K562 (cell line): ENCODE measurements around the gene MKNK1. TPM values are rescaled to one million over a fixed set of nuclear protein-coding genes. Genes with fewer than 3 reads are reported as not detected.

ENCODE experiments used
- BHLHE40 ChIP-seq: IDR thresholded peaks from 2 replicates; pipeline ENCODE4 v1.6.1; 2011; ENCODE audit warnings: low read length, improper control_type of control experiment
- HDAC2 ChIP-seq: fragments of 450-650 bp; IDR thresholded peaks from 2 replicates; pipeline ENCODE4 v1.6.1; 2016; ENCODE audit warnings: mild to moderate bottlenecking
- HSF4 ChIP-seq: fragments of 250-450 bp; sonication (Bioruptor Pico); IDR thresholded peaks from 2 replicates; pipeline ENCODE4 v2.1.2; 2022; ENCODE audit warnings: mild to moderate bottlenecking, moderate library complexity, borderline replicate concordance
- ILK ChIP-seq: fragments of 450-650 bp; IDR thresholded peaks from 2 replicates; pipeline ENCODE4 v1.6.1; 2016; ENCODE audit warnings: missing genetic modification characterization, low read depth, mild to moderate bottlenecking, missing compliant biosample characterization, moderate library complexity, borderline replicate concordance
- MAZ ChIP-seq, 2 experiments: fragments of 450-650 bp in 1 of 2; sonication (generic) in 1 of 2; formaldehyde crosslinking; IDR thresholded peaks in 1 of 2; conservative IDR thresholded peaks in 1 of 2; 2 replicates each; pipeline versions ENCODE4 v1.4.0 to v1.5.0; 2020; ENCODE audit warnings: mild to moderate bottlenecking in 1 of 2, missing genetic modification reagents in 1 of 2
- MGA ChIP-seq: fragments of 450-650 bp; IDR thresholded peaks from 2 replicates; pipeline ENCODE4 v1.6.1; 2016; ENCODE audit warnings: mild to moderate bottlenecking, moderate library complexity
- NCOA4 ChIP-seq: fragments of 450-650 bp; IDR thresholded peaks from 2 replicates; pipeline ENCODE4 v1.6.1; 2018; ENCODE audit warnings: mild to moderate bottlenecking; ENCODE audit not compliant: partially characterized antibody
- PURB ChIP-seq: sonication (generic); formaldehyde crosslinking; IDR thresholded peaks from 2 replicates; pipeline ENCODE4 v1.9.0; 2021; ENCODE audit warnings: low read depth, mild to moderate bottlenecking, missing genetic modification reagents
- RHOXF2B ChIP-seq: fragments of 250-450 bp; sonication (Bioruptor Pico); conservative IDR thresholded peaks from 2 replicates; pipeline ENCODE4 v1.5.1; 2021
- SMARCC2 ChIP-seq: fragments of 450-650 bp; IDR thresholded peaks from 2 replicates; pipeline ENCODE4 v1.6.1; 2017; ENCODE audit warnings: antibody characterized with exemption, moderate library complexity, mild to moderate bottlenecking, low read depth
- ZNF124 ChIP-seq: sonication (generic); formaldehyde crosslinking; IDR thresholded peaks from 2 replicates; pipeline ENCODE4 v1.8.1; 2022; ENCODE audit warnings: missing genetic modification reagents
- ZNF707 ChIP-seq: fragments of 250-450 bp; sonication (Bioruptor Pico); conservative IDR thresholded peaks from 2 replicates; pipeline ENCODE4 v1.8.0; 2022; ENCODE audit warnings: inconsistent platforms, mild to moderate bottlenecking, moderate library complexity
- polyA plus RNA-seq, 8 experiments: library from polyadenylated mRNA; depleted of rRNA in 4 of 8; stranded (reverse) in 5 of 8; unstranded in 3 of 8; fragments of >200 nt; fragmentation: Nextera tagmentation in 2 of 8; fragmentation: Illumina TruSeq in 1 of 8; extraction: Ambion mirVana in 2 of 8; extraction: Trizol in 1 of 8; gene quantifications; 2 replicates each; pipeline versions ENCODE4 v1.2.1 to v1.2.3, GENCODE V29; 2011 to 2014; ENCODE audit warnings: inconsistent platforms in 1 of 8, missing spikeins in 1 of 8
- total RNA-seq, 7 experiments: library from RNA; depleted of rRNA in 6 of 7; stranded (reverse); fragments of >200 nt in 6 of 7; fragmentation: Illumina TruSeq in 2 of 7; extraction: Trizol in 2 of 7; gene quantifications; 2 replicates each; pipeline versions ENCODE4 v1.2.1 to v1.2.3, GENCODE V29; 2011 to 2021; ENCODE audit warnings: low replicate concordance in 1 of 7
- TF ChIP-seq, protein P1 (sequence below): sonication (generic); formaldehyde crosslinking; IDR thresholded peaks from 2 replicates; pipeline ENCODE4 v1.8.0; 2022; ENCODE audit warnings: mild to moderate bottlenecking, missing genetic modification reagents
- TF ChIP-seq, protein P2 (sequence below): fragments of 250-450 bp; sonication (Bioruptor Pico); IDR thresholded peaks from 2 replicates; pipeline ENCODE4 v1.8.0; 2021; ENCODE audit warnings: moderate library complexity, mild to moderate bottlenecking, inconsistent platforms

MKNK1 gene
- total and polyA plus RNA-seq, 9 of the 15 experiments (the other 6 are each of a cell fraction or from before 2014, with no cell fraction given) = 27.7 to 51.3 (median 43.7) TPM

DNA sequence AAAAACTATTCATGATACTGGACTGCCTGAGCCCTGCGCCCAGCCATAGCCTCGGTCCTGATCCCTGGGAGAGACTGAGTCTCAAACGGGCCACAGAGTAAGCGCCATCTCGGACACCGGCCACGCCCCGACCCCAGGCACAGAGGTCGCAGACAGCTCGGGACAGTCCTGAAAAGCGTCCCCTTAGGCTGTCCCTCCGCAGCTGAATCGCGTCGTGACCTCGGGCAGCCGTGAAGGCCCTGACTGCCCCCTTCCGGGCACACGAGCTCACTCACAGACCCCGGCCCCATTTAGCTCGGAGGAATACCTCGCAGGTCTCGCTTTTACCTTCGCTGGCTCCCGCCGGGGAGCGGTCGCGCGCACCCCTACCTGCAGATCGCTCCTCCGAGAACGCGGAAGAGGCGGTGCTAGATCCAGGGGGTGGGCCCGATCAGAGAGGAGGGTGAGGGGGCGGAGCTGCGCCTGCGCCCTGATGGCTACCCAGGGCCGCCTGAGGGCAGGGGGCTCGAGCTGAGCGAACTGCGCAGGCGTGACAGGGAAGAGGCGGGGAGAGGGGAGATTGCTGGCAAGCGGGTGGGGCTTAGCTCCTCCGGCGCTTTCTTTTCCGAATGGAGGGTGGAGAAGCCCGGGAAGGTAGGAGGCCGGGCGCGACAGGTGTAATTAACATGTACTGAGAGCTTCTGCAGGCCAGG, at the start of gene MKNK1 (continued):
- TF ChIP-seq, protein P1, sequence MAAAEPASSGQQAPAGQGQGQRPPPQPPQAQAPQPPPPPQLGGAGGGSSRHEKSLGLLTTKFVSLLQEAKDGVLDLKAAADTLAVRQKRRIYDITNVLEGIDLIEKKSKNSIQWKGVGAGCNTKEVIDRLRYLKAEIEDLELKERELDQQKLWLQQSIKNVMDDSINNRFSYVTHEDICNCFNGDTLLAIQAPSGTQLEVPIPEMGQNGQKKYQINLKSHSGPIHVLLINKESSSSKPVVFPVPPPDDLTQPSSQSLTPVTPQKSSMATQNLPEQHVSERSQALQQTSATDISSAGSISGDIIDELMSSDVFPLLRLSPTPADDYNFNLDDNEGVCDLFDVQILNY (CRISPR knock-in tag) = no peak
- TF ChIP-seq, protein P2, sequence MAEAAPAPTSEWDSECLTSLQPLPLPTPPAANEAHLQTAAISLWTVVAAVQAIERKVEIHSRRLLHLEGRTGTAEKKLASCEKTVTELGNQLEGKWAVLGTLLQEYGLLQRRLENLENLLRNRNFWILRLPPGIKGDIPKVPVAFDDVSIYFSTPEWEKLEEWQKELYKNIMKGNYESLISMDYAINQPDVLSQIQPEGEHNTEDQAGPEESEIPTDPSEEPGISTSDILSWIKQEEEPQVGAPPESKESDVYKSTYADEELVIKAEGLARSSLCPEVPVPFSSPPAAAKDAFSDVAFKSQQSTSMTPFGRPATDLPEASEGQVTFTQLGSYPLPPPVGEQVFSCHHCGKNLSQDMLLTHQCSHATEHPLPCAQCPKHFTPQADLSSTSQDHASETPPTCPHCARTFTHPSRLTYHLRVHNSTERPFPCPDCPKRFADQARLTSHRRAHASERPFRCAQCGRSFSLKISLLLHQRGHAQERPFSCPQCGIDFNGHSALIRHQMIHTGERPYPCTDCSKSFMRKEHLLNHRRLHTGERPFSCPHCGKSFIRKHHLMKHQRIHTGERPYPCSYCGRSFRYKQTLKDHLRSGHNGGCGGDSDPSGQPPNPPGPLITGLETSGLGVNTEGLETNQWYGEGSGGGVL (CRISPR knock-in tag) = no peak
- TF ChIP-seq ZNF707 (CRISPR knock-in tag) (no peak), BHLHE40 (peak; percentile 20; the same call in 1 of the 2 replicates), ILK (tag) (no peak), NCOA4 (no peak), MGA (no peak; the same call in 1 of the 2 replicates), SMARCC2 (no peak), ZNF124 (no peak), RHOXF2B (CRISPR knock-in tag) (no peak), HSF4 (CRISPR knock-in tag) (no peak), PURB (CRISPR knock-in tag) (no peak), HDAC2 (peak; percentile 94), MAZ (CRISPR knock-in tag; conservative IDR thresholded peaks at IDR 0.05 in 1 of 2, IDR thresholded peaks at IDR 0.05 in 1 of 2) (peak; percentile 87 to 91)
